Heart right ventricle (tissue), 16 donors: Measurements from ENCODE around the gene SMIM17. TPM values are rescaled to one million over a fixed set of nuclear protein-coding genes. Genes with fewer than 3 reads are reported as not detected.

ENCODE experiments used
- ATAC-seq, 8 donors: fragments of 200-7000 bp; cut with Tn5 transposase; one replicate each; pipeline ENCODE4 v1.9.1; 2020; ENCODE audit warnings: mild to moderate bottlenecking in 8 of 8, moderate library complexity in 8 of 8, moderate number of reproducible peaks in 1 of 8
- DNase-seq, 2 donors: peaks; one replicate each; pipeline ENCODE4 v3.0.0-alpha.2; 2020
- H3K27ac ChIP-seq, 10 donors: fragments of 200-600 bp; sonication (generic) in 2 of 10; one replicate each; pipeline versions ENCODE4 v1.5.0 to v1.8.0; 2020 to 2022; ENCODE audit warnings: mild to moderate bottlenecking in 3 of 10
- H3K27me3 ChIP-seq, 7 donors: fragments of 200-600 bp; one replicate each; pipeline ENCODE4 v1.8.0; 2021 to 2022; ENCODE audit warnings: mild to moderate bottlenecking in 2 of 7
- H3K36me3 ChIP-seq, 9 donors: fragments of 200-600 bp; sonication (generic) in 1 of 9; one replicate each; pipeline versions ENCODE4 v1.5.0 to v1.8.0; 2020 to 2022; ENCODE audit warnings: mild to moderate bottlenecking in 2 of 9
- H3K4me1 ChIP-seq, 9 donors: fragments of 200-600 bp; sonication (generic) in 1 of 9; one replicate each; pipeline versions ENCODE4 v1.5.0 to v1.8.0; 2020 to 2022; ENCODE audit warnings: mild to moderate bottlenecking in 4 of 9
- H3K4me3 ChIP-seq, 10 donors: fragments of 200-600 bp; sonication (generic) in 2 of 10; one replicate each; pipeline versions ENCODE4 v1.5.0 to v1.8.0; 2020 to 2022; ENCODE audit warnings: mild to moderate bottlenecking in 7 of 10, moderate library complexity in 2 of 10
- H3K9me3 ChIP-seq, 11 donors: fragments of 200-600 bp in 10 of 11; sonication (generic) in 2 of 11; one replicate each; pipeline versions ENCODE4 v1.5.0 to v1.8.0; 2013 to 2022; ENCODE audit warnings: mild to moderate bottlenecking in 2 of 11, control low read depth in 1 of 11, moderate library complexity in 1 of 11
- CTCF ChIP-seq, 9 donors: fragments of 200-600 bp; sonication (generic) in 2 of 9; IDR thresholded peaks; one replicate each; pipeline versions ENCODE4 v1.5.0 to v1.8.0; 2021 to 2022; ENCODE audit warnings: antibody characterized with exemption in 9 of 9, mild to moderate bottlenecking in 5 of 9, moderate library complexity in 1 of 9
- WGBS, 2 donors: extraction: QIAGEN DNeasy Blood & Tissue Kit; methylation state at CpG; one replicate each; pipeline ENCODE4 v1.1.7; 2013; ENCODE audit warnings: inconsistent platforms in 1 of 2; 5-methylcytosine and 5-hydroxymethylcytosine counted together
- intact Hi-C, 10 donors: fragments of 100-400 bp; cut with DNase I; formaldehyde crosslinking; loops; one replicate each; pipeline versions ENCODE4 v1.11.1 to v1.14.2; 2022
- polyA plus RNA-seq, 2 donors: library from polyadenylated mRNA; stranded (reverse); fragments of 200-250 nt; gene quantifications; one replicate each; pipeline ENCODE4 v1.2.3, GENCODE V29; 2013
- total RNA-seq, 10 donors: library from RNA; stranded (reverse); fragmentation: NEBNext Ultra II Directional in 3 of 10; extraction: Animal tissue kit (Norgen Biotek cat#: 25700) in 3 of 10; gene quantifications; one replicate each; pipeline versions ENCODE4 v1.2.1 to v1.2.4, GENCODE V29; 2021 to 2023
- donor health status: Arrhythmogenic right ventricular cardiomyopathy.
- donor health status: ischemic (EF 13 %, LVEDD 7.1; RV severe dilation, severe dysfunction).
- donor health status: healthy with polysubstance abuse.
- donor health status: DM: no; HTN: yes; CAD: no.
- donor health status: DM: no; HTN: no; CAD: no.
- donor health status: ischemic (EF 25% LVEDD 6.9; RV normal size, moderate dysfunction).
- donor health status: ischemic (EF 25% LVEDD 5.7; RV mildly dilated, moderate dysfunction).
- donor health status: healthy.
- donor health status: DM: yes; HTN: yes; CAD: no.
- donor health status: Ischemic cardiomyopathy.
- donor health status: ischemic (EF 35%, LVEDD 5.7; RV mildly dilated, moderate dysfunction).
- donor health status: nonischemic (EF 11% LVEDD 7.7; RV severe dilation, severe dysfunction).
- donor health status: DM: yes; HTN: yes; CAD: no.
- donor health status: PGD.
- donor health status: ischemic (EF 29% LVEDD 5.4; RV normal size, mild dysfunction).
- donor health status: nonischemic (EF 23%, LVEDD 6.1; RV moderate dilation, normal function).

SMIM17 gene
- total and polyA plus RNA-seq, 12 donors = 0.14 to 0.67 (median 0.35) TPM; not detected in 5

- intact Hi-C loops = no loop called here
- peak overlapping the region in 6 of 10 donors; percentile 7 to 83 (median 44) for H3K27ac ChIP-seq
- peaks cover 0 to 62% (median 0%) of the 10 kb centered on the region in 11 donors for H3K9me3 ChIP-seq
- DNase-seq = peak in 1 of 2 donors; percentile 26
- TF ChIP-seq CTCF (IDR thresholded peaks at IDR 0.05) = no peak
- no peaks in the 10 kb centered on the region for H3K27me3 ChIP-seq
- peaks cover 0 to 28% (median 10%) of the 10 kb centered on the region in 9 donors for H3K4me1 ChIP-seq
- 65 to 70% methylated on average over 4 of the region's 4 CpGs for WGBS, 2 donors
- peak in 2 of 8 donors; percentile 12 to 21 for ATAC-seq
- H3K4me3 ChIP-seq = peak overlapping the region in 3 of 10 donors; percentile 77 to 98 (median 97)
- peaks cover 0 to 33% (median 6%) of the 10 kb centered on the region in 9 donors for H3K36me3 ChIP-seq
These were observed 46.3 kb upstream of the SMIM17 start for GRCh38 chr19:56596676-56597075.

GRCh38 chr19:56597696-56598095, 45.3 kb upstream of the SMIM17 start:
- no peak overlapping the region for H3K4me3 ChIP-seq
- DNase-seq = no peak
- H3K27ac ChIP-seq = no peak overlapping the region
- peaks cover 0 to 43% (median 6%) of the 10 kb centered on the region in 9 donors for H3K36me3 ChIP-seq
- no peak for ATAC-seq
- peaks cover 0 to 28% (median 10%) of the 10 kb centered on the region in 9 donors for H3K4me1 ChIP-seq
- intact Hi-C loops = no loop called here
- peaks cover 0 to 62% (median 0%) of the 10 kb centered on the region in 11 donors for H3K9me3 ChIP-seq
- no peaks in the 10 kb centered on the region for H3K27me3 ChIP-seq
- WGBS, 2 donors = 84 to 87% methylated on average over 4 of the region's 4 CpGs
- TF ChIP-seq CTCF (IDR thresholded peaks at IDR 0.05) = no peak

- peaks cover 0 to 24% (median 3%) of the 10 kb centered on the region in 9 donors for H3K4me1 ChIP-seq
- TF ChIP-seq CTCF (IDR thresholded peaks at IDR 0.05) = no peak
- 90 to 98% methylated on average over 3 of the region's 3 CpGs for WGBS, 2 donors
- peaks cover 0 to 75% (median 18%) of the 10 kb centered on the region in 9 donors for H3K36me3 ChIP-seq
- no peak overlapping the region for H3K27ac ChIP-seq
- ATAC-seq = no peak
- intact Hi-C loops = no loop called here
- no peak for DNase-seq
- no peaks in the 10 kb centered on the region for H3K27me3 ChIP-seq
- H3K9me3 ChIP-seq = peaks cover 0 to 82% (median 8%) of the 10 kb centered on the region in 11 donors
- H3K4me3 ChIP-seq = no peak overlapping the region
These were observed 41.6 kb upstream of the SMIM17 start for GRCh38 chr19:56601375-56601774.

GRCh38 chr19:56603829-56604228, 39.1 kb upstream of the SMIM17 start:
- Histone ChIP-seq H3K9me3 (peaks cover 0 to 95% (median 12%) of the 10 kb centered on the region in 11 donors), H3K4me3 (no peak overlapping the region), H3K4me1 (peaks cover 0 to 13% (median 4%) of the 10 kb centered on the region in 9 donors), H3K27ac (no peak overlapping the region), H3K36me3 (peaks cover 0 to 53% (median 18%) of the 10 kb centered on the region in 9 donors), H3K27me3 (no peaks in the 10 kb centered on the region)
- intact Hi-C loops = no loop called here
- no peak for TF ChIP-seq CTCF (IDR thresholded peaks at IDR 0.05)
- DNase-seq = no peak
- WGBS, 2 donors = 68 to 77% methylated on average over 6 of the region's 6 CpGs
- ATAC-seq = peak in 5 of 8 donors; percentile 34 to 82 (median 67)
